ENCODE data around the gene LEMD3.

DNA sequence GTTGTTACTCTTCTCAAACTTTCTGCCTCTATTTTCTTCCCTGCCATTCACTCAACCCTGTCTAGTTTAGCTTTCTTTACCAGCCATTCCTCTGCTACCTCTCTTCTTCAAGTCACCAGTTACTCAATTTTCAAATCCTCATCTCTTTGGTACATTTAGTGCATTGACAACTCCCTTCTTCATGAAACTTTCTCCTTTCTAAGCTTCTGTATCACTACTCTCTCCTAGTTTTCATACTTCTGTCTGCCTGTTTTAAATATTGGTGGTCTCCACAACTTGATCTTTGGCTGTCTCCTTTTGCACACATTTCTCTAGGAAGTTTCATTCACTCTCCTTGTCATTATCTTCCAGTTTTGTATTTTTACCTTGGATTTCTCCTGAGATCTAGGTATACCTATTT lies 6.0 kb downstream of the LEMD3 start:
- TF ChIP-seq EZH2 (IDR thresholded peaks at IDR 0.05; ENCODE audit: low read length, unreplicated experiment) (no peak), EZH2phosphoT487 (IDR thresholded peaks at IDR 0.05; ENCODE audit: borderline replicate concordance, low read length) (no peak)
- TF ChIP-seq, protein P1, sequence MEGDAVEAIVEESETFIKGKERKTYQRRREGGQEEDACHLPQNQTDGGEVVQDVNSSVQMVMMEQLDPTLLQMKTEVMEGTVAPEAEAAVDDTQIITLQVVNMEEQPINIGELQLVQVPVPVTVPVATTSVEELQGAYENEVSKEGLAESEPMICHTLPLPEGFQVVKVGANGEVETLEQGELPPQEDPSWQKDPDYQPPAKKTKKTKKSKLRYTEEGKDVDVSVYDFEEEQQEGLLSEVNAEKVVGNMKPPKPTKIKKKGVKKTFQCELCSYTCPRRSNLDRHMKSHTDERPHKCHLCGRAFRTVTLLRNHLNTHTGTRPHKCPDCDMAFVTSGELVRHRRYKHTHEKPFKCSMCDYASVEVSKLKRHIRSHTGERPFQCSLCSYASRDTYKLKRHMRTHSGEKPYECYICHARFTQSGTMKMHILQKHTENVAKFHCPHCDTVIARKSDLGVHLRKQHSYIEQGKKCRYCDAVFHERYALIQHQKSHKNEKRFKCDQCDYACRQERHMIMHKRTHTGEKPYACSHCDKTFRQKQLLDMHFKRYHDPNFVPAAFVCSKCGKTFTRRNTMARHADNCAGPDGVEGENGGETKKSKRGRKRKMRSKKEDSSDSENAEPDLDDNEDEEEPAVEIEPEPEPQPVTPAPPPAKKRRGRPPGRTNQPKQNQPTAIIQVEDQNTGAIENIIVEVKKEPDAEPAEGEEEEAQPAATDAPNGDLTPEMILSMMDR (conservative IDR thresholded peaks at IDR 0.05; ENCODE audit: low read depth, low read length), result no peak
